Glutamatergic neuron (in vitro differentiated cells): ENCODE measurements around the gene TBC1D10B. TPM values are rescaled to one million over a fixed set of nuclear protein-coding genes. Genes with fewer than 3 reads are reported as not detected.

ENCODE experiments used
- DNase-seq: peaks from one replicate; pipeline ENCODE4 v3.0.0; 2022
- H3K27ac Mint-ChIP-seq: one replicate; pipeline ENCODE4 v1.8.0; 2020; ENCODE audit warnings: mild to moderate bottlenecking, mixed read lengths, inconsistent platforms; ENCODE audit not compliant: unreplicated experiment
- H3K27me3 Mint-ChIP-seq: one replicate; pipeline ENCODE4 v1.8.0; 2020; ENCODE audit warnings: mild to moderate bottlenecking, moderate library complexity, mixed read lengths, inconsistent platforms; ENCODE audit not compliant: unreplicated experiment
- H3K36me3 Mint-ChIP-seq: one replicate; pipeline ENCODE4 v1.8.0; 2020; ENCODE audit warnings: mild to moderate bottlenecking, mixed read lengths, inconsistent platforms; ENCODE audit not compliant: unreplicated experiment
- H3K4me1 Mint-ChIP-seq: one replicate; pipeline ENCODE4 v1.8.0; 2020; ENCODE audit warnings: mild to moderate bottlenecking, low read depth, mixed read lengths, inconsistent platforms; ENCODE audit not compliant: unreplicated experiment
- H3K4me3 Mint-ChIP-seq: one replicate; pipeline ENCODE4 v1.8.0; 2020; ENCODE audit warnings: mild to moderate bottlenecking, mixed read lengths, inconsistent platforms; ENCODE audit not compliant: unreplicated experiment
- H3K9me3 Mint-ChIP-seq: one replicate; pipeline ENCODE4 v1.8.0; 2020; ENCODE audit warnings: mild to moderate bottlenecking, moderate library complexity, mixed read lengths, inconsistent platforms; ENCODE audit not compliant: unreplicated experiment
- CTCF ChIP-seq: fragments of 200-600 bp; sonication (generic); IDR thresholded peaks from one replicate; pipeline ENCODE4 v1.5.0; 2021; ENCODE audit not compliant: partially characterized antibody, unreplicated experiment
- total RNA-seq: library from RNA; stranded (reverse); fragmentation: NEBNext Ultra II Directional; extraction: Animal tissue kit (Norgen Biotek cat#: 25700); gene quantifications from one replicate; pipeline ENCODE4 v1.2.1, GENCODE V29; 2021; ENCODE audit not compliant: unreplicated experiment

TBC1D10B gene
- total RNA-seq, 1 donor from 2014 or later: 85.2 TPM

- peaks cover 16% of the 10 kb centered on the region for H3K4me1 Mint-ChIP-seq
- peak overlapping the region; percentile 55 for H3K4me3 Mint-ChIP-seq
- peaks cover 12% of the 10 kb centered on the region for H3K27me3 Mint-ChIP-seq
- peaks cover 17% of the 10 kb centered on the region for H3K9me3 Mint-ChIP-seq
- DNase-seq: no peak
- no peaks in the 10 kb centered on the region for H3K36me3 Mint-ChIP-seq
- peak overlapping the region; percentile 45 for H3K27ac Mint-ChIP-seq
- no peak for TF ChIP-seq CTCF
Observed at GRCh38 chr16:30401768-30402425, 31.6 kb upstream of the TBC1D10B start.

- Mint-ChIP-seq H3K4me3 (peak overlapping the region; percentile 97), H3K9me3 (peaks cover 25% of the 10 kb centered on the region), H3K27ac (peak overlapping the region; percentile 97), H3K36me3 (peaks cover under 1% of the 10 kb centered on the region), H3K4me1 (peaks cover 21% of the 10 kb centered on the region), H3K27me3 (peaks cover 18% of the 10 kb centered on the region)
- DNase-seq: no peak
- TF ChIP-seq CTCF: no peak
Observed at GRCh38 chr16:30399435-30400186, 29.3 kb upstream of the TBC1D10B start.

- DNase-seq: peak; percentile 46
- no peak for TF ChIP-seq CTCF
- Mint-ChIP-seq H3K9me3 (peaks cover 28% of the 10 kb centered on the region), H3K27me3 (peaks cover 20% of the 10 kb centered on the region), H3K4me1 (peaks cover 27% of the 10 kb centered on the region), H3K27ac (peak overlapping the region; percentile 97), H3K4me3 (peak overlapping the region; percentile 97), H3K36me3 (peaks cover 5% of the 10 kb centered on the region)
Observed at GRCh38 chr16:30398661-30399434, 28.6 kb upstream of the TBC1D10B start.

GRCh38 chr16:30397776-30398660, 27.7 kb upstream of the TBC1D10B start:
- TF ChIP-seq CTCF: no peak
- Mint-ChIP-seq H3K27me3 (peaks cover 22% of the 10 kb centered on the region), H3K4me1 (peaks cover 30% of the 10 kb centered on the region), H3K9me3 (peaks cover 28% of the 10 kb centered on the region), H3K27ac (peak overlapping the region; percentile 88), H3K4me3 (no peak overlapping the region), H3K36me3 (peaks cover 5% of the 10 kb centered on the region)
- no peak for DNase-seq
